GM18508 (cell line): Measurements from ENCODE around the gene SPR.

ENCODE experiments used
- ATAC-seq: cut with Tn5 transposase; IDR thresholded peaks from one replicate; pipeline ENCODE4 v1.9.1; 2021; ENCODE audit warnings: moderate number of reproducible peaks; ENCODE audit not compliant: insufficient read depth, unreplicated experiment

Gene SPR

GRCh38 chr2:72914589-72915319 is 27.5 kb downstream of the SPR start:
- no peak for ATAC-seq

GRCh38 chr2:72915320-72915906 is 28.2 kb downstream of the SPR start:
- ATAC-seq, result no peak

GRCh38 chr2:72915907-72916742 is 28.9 kb downstream of the SPR start:
- peak; percentile 39 for ATAC-seq

GRCh38 chr2:72916743-72917137 is 29.5 kb downstream of the SPR start:
- no peak for ATAC-seq

- ATAC-seq, result no peak
Measured at GRCh38 chr2:72917138-72917876, 30.1 kb downstream of the SPR start, which contains the start of gene EMX1. Gene EMX1 (plus strand): TSS chr2:72917519. CDS start chr2:72917853, 334 bp downstream.

- ATAC-seq, result no peak
Measured at GRCh38 chr2:72917877-72918553, 30.8 kb downstream of the SPR start.

- no peak for ATAC-seq
Measured at GRCh38 chr2:72919414-72920317, 32.5 kb downstream of the SPR start.

GRCh38 chr2:72920318-72921087 is 33.3 kb downstream of the SPR start:
- no peak for ATAC-seq

GRCh38 chr2:72921088-72921851 is 34.1 kb downstream of the SPR start:
- ATAC-seq, result no peak

- ATAC-seq, result no peak
Measured at GRCh38 chr2:72921853-72922252, 34.6 kb downstream of the SPR start.

GRCh38 chr2:72923833-72924352 is 36.7 kb downstream of the SPR start:
- no peak for ATAC-seq

GRCh38 chr2:72924353-72925240 is 37.4 kb downstream of the SPR start:
- no peak for ATAC-seq

- ATAC-seq, result no peak
Measured at GRCh38 chr2:72925328-72925943, 38.2 kb downstream of the SPR start.

GRCh38 chr2:72926368-72926767 is 39.2 kb downstream of the SPR start:
- no peak for ATAC-seq

- no peak for ATAC-seq
Measured at GRCh38 chr2:72926811-72927465, 39.7 kb downstream of the SPR start.
